ENCODE data around the gene FRA10AC1.

Gene FRA10AC1

DNA sequence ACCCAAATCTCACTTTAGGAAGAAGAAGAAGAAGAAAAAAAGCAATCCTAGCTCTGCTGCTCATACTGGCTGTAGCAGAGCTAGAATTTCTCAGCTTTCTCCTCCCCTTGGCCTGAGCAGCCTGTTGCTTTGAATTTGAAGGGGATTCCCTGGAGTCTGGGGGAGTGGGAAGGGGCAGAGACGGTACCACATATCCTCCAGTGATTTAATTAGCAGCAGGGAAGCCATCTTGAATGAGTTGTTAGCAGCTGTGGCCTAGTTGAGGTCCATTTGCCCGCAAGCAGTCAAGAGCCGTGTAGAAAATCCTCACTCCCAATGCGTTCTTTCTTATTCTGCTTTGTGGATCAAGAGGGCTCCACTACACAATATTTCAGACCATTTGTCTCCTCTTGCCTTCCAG lies 73.5 kb downstream of the FRA10AC1 start:
- TF ChIP-seq, protein P1, sequence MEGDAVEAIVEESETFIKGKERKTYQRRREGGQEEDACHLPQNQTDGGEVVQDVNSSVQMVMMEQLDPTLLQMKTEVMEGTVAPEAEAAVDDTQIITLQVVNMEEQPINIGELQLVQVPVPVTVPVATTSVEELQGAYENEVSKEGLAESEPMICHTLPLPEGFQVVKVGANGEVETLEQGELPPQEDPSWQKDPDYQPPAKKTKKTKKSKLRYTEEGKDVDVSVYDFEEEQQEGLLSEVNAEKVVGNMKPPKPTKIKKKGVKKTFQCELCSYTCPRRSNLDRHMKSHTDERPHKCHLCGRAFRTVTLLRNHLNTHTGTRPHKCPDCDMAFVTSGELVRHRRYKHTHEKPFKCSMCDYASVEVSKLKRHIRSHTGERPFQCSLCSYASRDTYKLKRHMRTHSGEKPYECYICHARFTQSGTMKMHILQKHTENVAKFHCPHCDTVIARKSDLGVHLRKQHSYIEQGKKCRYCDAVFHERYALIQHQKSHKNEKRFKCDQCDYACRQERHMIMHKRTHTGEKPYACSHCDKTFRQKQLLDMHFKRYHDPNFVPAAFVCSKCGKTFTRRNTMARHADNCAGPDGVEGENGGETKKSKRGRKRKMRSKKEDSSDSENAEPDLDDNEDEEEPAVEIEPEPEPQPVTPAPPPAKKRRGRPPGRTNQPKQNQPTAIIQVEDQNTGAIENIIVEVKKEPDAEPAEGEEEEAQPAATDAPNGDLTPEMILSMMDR (IDR thresholded peaks at IDR 0.05; ENCODE audit: low read depth, low read length, missing control alignments), result no peak

DNA sequence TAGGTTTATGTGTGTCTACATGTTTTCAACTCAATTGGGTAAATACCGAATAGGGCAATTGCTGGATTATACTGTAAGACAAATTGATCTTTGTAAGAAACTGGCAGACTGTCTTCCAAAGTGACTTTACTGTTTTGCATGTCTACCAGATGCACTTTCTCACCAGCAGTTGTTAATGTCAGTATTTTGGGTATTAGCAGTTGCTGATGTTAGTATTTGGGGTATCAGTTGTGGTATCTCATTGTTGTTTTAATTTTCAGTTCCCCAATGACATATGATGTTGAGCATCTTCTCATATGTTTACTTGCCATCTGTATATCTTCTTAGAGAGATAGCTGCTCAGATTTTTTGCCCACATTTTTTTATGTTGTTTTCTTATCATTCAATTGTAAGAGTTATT lies 79.5 kb downstream of the FRA10AC1 start:
- H3K4me3 ChIP-seq (replicated peaks; ENCODE audit: low read depth, low read length), result no peak overlapping the region
- TF ChIP-seq, protein P1 (IDR thresholded peaks at IDR 0.05; ENCODE audit: low read depth, low read length, missing control alignments), result no peak
- no peak for DNase-seq (ENCODE audit: extremely low read depth, low read depth)

More for the DNA sequence above, 73.5 kb downstream of the FRA10AC1 start:
- no peak for DNase-seq (ENCODE audit: extremely low read depth, low read depth)
- H3K4me3 ChIP-seq (replicated peaks; ENCODE audit: low read depth, low read length), result no peak overlapping the region

DNA sequence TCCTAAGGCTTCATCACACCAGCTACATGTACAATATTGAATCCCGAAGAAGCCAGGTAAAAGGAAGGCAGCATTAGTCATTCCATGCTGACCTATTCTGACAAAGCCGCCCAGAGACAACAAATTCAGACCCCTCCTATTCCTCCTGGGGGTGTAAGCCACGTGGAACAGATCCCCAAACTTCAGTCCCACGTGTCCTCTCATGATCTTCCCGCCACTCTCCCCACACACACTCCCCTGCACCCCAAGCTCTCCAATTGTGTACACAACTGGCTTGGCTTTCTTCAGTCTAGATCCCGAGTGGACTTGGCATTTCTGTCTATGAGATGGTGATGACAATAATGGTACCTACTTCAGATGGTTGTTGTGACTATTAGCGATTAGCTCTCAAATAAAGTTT lies 81.5 kb downstream of the FRA10AC1 start:
- no peak for DNase-seq (ENCODE audit: extremely low read depth, low read depth)
- H3K4me3 ChIP-seq (replicated peaks; ENCODE audit: low read depth, low read length), result no peak overlapping the region
- TF ChIP-seq, protein P1 (IDR thresholded peaks at IDR 0.05; ENCODE audit: low read depth, low read length, missing control alignments), result no peak

Measured in HFF-Myc (cell line).